BLaER1 (cell line): Measurements from ENCODE around the gene G6PC1.
"Not testable (repeated sequence)": the region's sequence is repeated elsewhere in the genome, so short reads cannot be mapped to it uniquely, and the experiment has no call there.

Experiments used
- H3K27ac ChIP-seq: shearing (Covaris generic); formaldehyde crosslinking; 2 replicates; pipeline ENCODE4 v1.8.1; 2022
- H3K27me3 ChIP-seq: shearing (Covaris generic); formaldehyde crosslinking; 2 replicates; pipeline ENCODE4 v1.8.1; 2022
- H3K36me3 ChIP-seq: shearing (Covaris generic); formaldehyde crosslinking; 2 replicates; pipeline ENCODE4 v1.8.1; 2022
- H3K4me1 ChIP-seq: shearing (Covaris generic); formaldehyde crosslinking; 2 replicates; pipeline ENCODE4 v1.8.1; 2022
- H3K4me2 ChIP-seq: shearing (Covaris generic); formaldehyde crosslinking; 2 replicates; pipeline ENCODE4 v1.8.1; 2022
- H3K4me3 ChIP-seq: shearing (Covaris generic); formaldehyde crosslinking; 2 replicates; pipeline ENCODE4 v1.8.1; 2022
- H3K9ac ChIP-seq: shearing (Covaris generic); formaldehyde crosslinking; 2 replicates; pipeline ENCODE4 v1.8.1; 2022
- H3K9me3 ChIP-seq: shearing (Covaris generic); formaldehyde crosslinking; 2 replicates; pipeline ENCODE4 v1.8.1; 2022
- H4K20me1 ChIP-seq: shearing (Covaris generic); formaldehyde crosslinking; 2 replicates; pipeline ENCODE4 v1.8.1; 2022
- Cebpa-rat ChIP-seq: shearing (Covaris generic); IDR thresholded peaks from 2 replicates; pipeline ENCODE4 v1.8.1; 2022

The G6PC1 gene

GRCh38 chr17:42877037-42877436, 23.6 kb upstream of the G6PC1 start:
- Histone ChIP-seq H3K36me3 (no peaks in the 10 kb centered on the region), H3K27me3 (no peaks in the 10 kb centered on the region), H3K4me3 (no peak overlapping the region), H3K27ac (no peak overlapping the region), H3K9ac (no peak overlapping the region), H3K4me2 (no peak overlapping the region), H4K20me1 (no peaks in the 10 kb centered on the region), H3K4me1 (no peaks in the 10 kb centered on the region), H3K9me3 (no peaks in the 10 kb centered on the region)
- TF ChIP-seq Cebpa-rat, result no peak

GRCh38 chr17:42878123-42878880, 22.3 kb upstream of the G6PC1 start:
- Histone ChIP-seq H4K20me1 (no peaks in the 10 kb centered on the region), H3K4me2 (no peak overlapping the region), H3K27ac (no peak overlapping the region), H3K36me3 (no peaks in the 10 kb centered on the region), H3K4me1 (no peaks in the 10 kb centered on the region), H3K4me3 (no peak overlapping the region), H3K27me3 (no peaks in the 10 kb centered on the region), H3K9ac (no peak overlapping the region), H3K9me3 (no peaks in the 10 kb centered on the region)
- TF ChIP-seq Cebpa-rat, result no peak

GRCh38 chr17:42878924-42879595, 21.5 kb upstream of the G6PC1 start:
- H3K27me3 ChIP-seq, result no peaks in the 10 kb centered on the region
- H3K9me3 ChIP-seq, result no peaks in the 10 kb centered on the region
- H4K20me1 ChIP-seq, result no peaks in the 10 kb centered on the region
- H3K27ac ChIP-seq, result no peak overlapping the region
- H3K4me2 ChIP-seq, result no peak overlapping the region
- H3K4me1 ChIP-seq, result no peaks in the 10 kb centered on the region
- no peak overlapping the region for H3K9ac ChIP-seq
- TF ChIP-seq Cebpa-rat, result no peak
- no peaks in the 10 kb centered on the region for H3K36me3 ChIP-seq
- no peak overlapping the region for H3K4me3 ChIP-seq

- Histone ChIP-seq H3K4me1 (no peaks in the 10 kb centered on the region), H3K27ac (no peak overlapping the region), H3K9ac (no peak overlapping the region), H3K4me2 (no peak overlapping the region), H3K27me3 (no peaks in the 10 kb centered on the region), H4K20me1 (no peaks in the 10 kb centered on the region), H3K9me3 (no peaks in the 10 kb centered on the region), H3K36me3 (no peaks in the 10 kb centered on the region), H3K4me3 (no peak overlapping the region)
- no peak for TF ChIP-seq Cebpa-rat
These were observed 21.0 kb upstream of the G6PC1 start for GRCh38 chr17:42879596-42879985.

GRCh38 chr17:42880776-42881310, 19.8 kb upstream of the G6PC1 start:
- no peak overlapping the region for H3K4me3 ChIP-seq
- H3K4me1 ChIP-seq, result peaks cover 3% of the 10 kb centered on the region
- no peaks in the 10 kb centered on the region for H3K36me3 ChIP-seq
- no peaks in the 10 kb centered on the region for H3K27me3 ChIP-seq
- H3K4me2 ChIP-seq, result no peak overlapping the region
- no peak overlapping the region for H3K9ac ChIP-seq
- H3K9me3 ChIP-seq, result no peaks in the 10 kb centered on the region
- no peak for TF ChIP-seq Cebpa-rat
- H3K27ac ChIP-seq, result no peak overlapping the region
- H4K20me1 ChIP-seq, result no peaks in the 10 kb centered on the region

GRCh38 chr17:42881706-42882105, 18.9 kb upstream of the G6PC1 start:
- peaks cover 12% of the 10 kb centered on the region for H3K4me1 ChIP-seq
- H3K27me3 ChIP-seq, H3K9ac ChIP-seq, H3K4me2 ChIP-seq, H3K27ac ChIP-seq, H3K4me3 ChIP-seq, H4K20me1 ChIP-seq, H3K36me3 ChIP-seq, H3K9me3 ChIP-seq: not testable (repeated sequence)

- peaks cover 15% of the 10 kb centered on the region for H3K4me1 ChIP-seq
- no peak for TF ChIP-seq Cebpa-rat
- H3K27ac ChIP-seq, result no peak overlapping the region
- H3K4me3 ChIP-seq, result no peak overlapping the region
- H3K36me3 ChIP-seq, result no peaks in the 10 kb centered on the region
- no peaks in the 10 kb centered on the region for H3K27me3 ChIP-seq
- no peak overlapping the region for H3K4me2 ChIP-seq
- no peaks in the 10 kb centered on the region for H3K9me3 ChIP-seq
- H3K9ac ChIP-seq, result no peak overlapping the region
- no peaks in the 10 kb centered on the region for H4K20me1 ChIP-seq
These were observed 18.4 kb upstream of the G6PC1 start for GRCh38 chr17:42882166-42882565.

- Histone ChIP-seq H3K4me1 (peaks cover 15% of the 10 kb centered on the region), H3K9ac (no peak overlapping the region), H3K4me2 (no peak overlapping the region), H3K4me3 (no peak overlapping the region), H3K27ac (no peak overlapping the region), H3K36me3 (no peaks in the 10 kb centered on the region), H4K20me1 (no peaks in the 10 kb centered on the region), H3K27me3 (no peaks in the 10 kb centered on the region), H3K9me3 (no peaks in the 10 kb centered on the region)
- TF ChIP-seq Cebpa-rat, result no peak
These were observed 16.6 kb upstream of the G6PC1 start for GRCh38 chr17:42883802-42884558.

- Histone ChIP-seq H3K4me2 (peak overlapping the region; percentile 71), H3K4me1 (peaks cover 15% of the 10 kb centered on the region)
- not testable (repeated sequence) for H3K36me3 ChIP-seq, H3K9ac ChIP-seq, H3K4me3 ChIP-seq, H3K9me3 ChIP-seq, H4K20me1 ChIP-seq, H3K27me3 ChIP-seq, H3K27ac ChIP-seq
These were observed 14.8 kb upstream of the G6PC1 start for GRCh38 chr17:42885806-42886205.
